Gastrocnemius medialis (tissue), 4 donors: ENCODE data around the gene DNAL4.

Source experiments
- CTCF ChIP-seq, 5 experiments: fragments of 450-650 bp in 3 of 5; fragments of 200-600 bp in 2 of 5; sonication (generic) in 2 of 5; IDR thresholded peaks in 4 of 5; conservative IDR thresholded peaks in 1 of 5; 1 replicate in 4 of 5; 2 replicates in 1 of 5; pipeline ENCODE4 v1.5.1; 2016 to 2019; ENCODE audit warnings: antibody characterized with exemption in 5 of 5, mild to moderate bottlenecking in 3 of 5, moderate library complexity in 3 of 5
- POLR2A ChIP-seq, 2 donors: fragments of 450-650 bp; IDR thresholded peaks; one replicate each; pipeline ENCODE4 v1.6.1; 2017; ENCODE audit warnings: antibody characterized with exemption in 2 of 2, mild to moderate bottlenecking in 2 of 2, moderate library complexity in 2 of 2

- no peak for TF ChIP-seq CTCF (IDR thresholded peaks at IDR 0.05 in 4 of 5, conservative IDR thresholded peaks at IDR 0.05 in 1 of 5)
- TF ChIP-seq POLR2A (IDR thresholded peaks at IDR 0.05), result no peak
Measured at GRCh38 chr22:38817196-38817595, 23.3 kb upstream of the DNAL4 start.
